AG04449 (cell line): ENCODE measurements around the gene LPP.

ENCODE experiments used
- CTCF ChIA-PET: fragments of 350-600 bp; formaldehyde crosslinking; extraction: SDS; loops from one replicate; lab custom pipeline; 2021; ENCODE audit warnings: antibody characterized with exemption; lab: Yijun Ruan, JAX
- POLR2A ChIA-PET: fragments of 400-600, 350-600 bp; formaldehyde crosslinking; extraction: SDS; loops from one replicate; lab custom pipeline; 2020; ENCODE audit warnings: antibody characterized with exemption, inconsistent platforms; lab: Yijun Ruan, JAX
- DNase-seq: peaks from one replicate; pipeline ENCODE4 v3.0.0-alpha.2; 2010; ENCODE audit warnings: low read depth, low spot score
- H3K4me3 ChIP-seq: 2 replicates; pipeline ENCODE4 v1.5.1; 2011; ENCODE audit warnings: low read depth, mild to moderate bottlenecking, control low read depth, low read length
- TF ChIP-seq, protein P1 (sequence below): IDR thresholded peaks from one replicate; pipeline ENCODE4 v1.5.1; 2011; ENCODE audit warnings: mild to moderate bottlenecking, moderate library complexity, low read length, control low read depth, inconsistent platforms; ENCODE audit not compliant: insufficient read depth; ENCODE audit errors: missing control alignments

LPP gene

DNA sequence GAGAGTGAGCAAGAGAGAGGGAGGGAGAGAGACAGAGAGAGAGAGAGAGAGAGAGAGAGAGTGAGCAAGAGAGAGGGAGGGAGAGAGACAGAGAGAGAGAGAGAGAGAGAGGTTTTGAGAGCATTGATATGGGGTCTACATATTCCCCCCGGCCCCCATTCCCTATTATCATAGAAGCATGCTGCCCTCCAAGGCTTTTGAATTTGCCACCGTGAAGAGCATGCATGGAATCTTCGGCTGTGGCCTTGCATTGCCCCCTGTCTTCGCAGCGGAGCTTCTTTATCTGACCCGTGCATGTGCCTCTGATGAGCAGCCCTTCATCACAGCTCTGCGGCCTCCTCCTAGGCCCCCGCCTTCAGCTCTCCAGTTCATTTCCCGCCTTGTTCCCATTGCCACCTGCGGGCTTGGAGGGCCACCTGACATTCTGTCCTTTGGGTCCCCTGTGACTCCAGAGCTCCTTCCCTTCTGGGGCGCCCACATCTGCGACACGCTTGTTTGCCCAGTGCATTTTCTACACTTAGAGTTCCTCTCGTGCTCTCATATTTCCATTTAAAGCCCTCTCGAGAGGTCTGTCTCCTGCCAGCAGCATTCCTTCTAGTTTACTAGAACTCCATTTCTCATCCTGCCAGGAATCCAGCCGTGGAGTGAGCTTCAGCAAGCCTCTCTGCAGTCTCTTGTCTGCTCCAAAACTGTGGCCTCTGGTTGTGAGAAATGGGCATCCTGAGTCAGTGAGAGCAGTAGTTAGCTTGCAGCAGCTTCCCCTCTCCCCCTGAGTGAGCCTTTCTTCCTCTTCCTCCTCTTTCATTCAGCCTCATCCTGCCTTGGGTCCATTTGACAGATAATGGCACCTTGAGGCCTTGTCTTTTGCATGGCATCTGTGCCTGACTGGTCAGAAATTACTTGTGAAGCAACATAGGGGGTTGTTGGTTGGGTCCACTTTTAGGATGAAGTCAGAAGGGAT, 25.3 kb downstream of the LPP start:
- DNase-seq: peak; percentile 63
- H3K4me3 ChIP-seq: no peak overlapping the region
- POLR2A ChIA-PET: no interaction called here

DNA sequence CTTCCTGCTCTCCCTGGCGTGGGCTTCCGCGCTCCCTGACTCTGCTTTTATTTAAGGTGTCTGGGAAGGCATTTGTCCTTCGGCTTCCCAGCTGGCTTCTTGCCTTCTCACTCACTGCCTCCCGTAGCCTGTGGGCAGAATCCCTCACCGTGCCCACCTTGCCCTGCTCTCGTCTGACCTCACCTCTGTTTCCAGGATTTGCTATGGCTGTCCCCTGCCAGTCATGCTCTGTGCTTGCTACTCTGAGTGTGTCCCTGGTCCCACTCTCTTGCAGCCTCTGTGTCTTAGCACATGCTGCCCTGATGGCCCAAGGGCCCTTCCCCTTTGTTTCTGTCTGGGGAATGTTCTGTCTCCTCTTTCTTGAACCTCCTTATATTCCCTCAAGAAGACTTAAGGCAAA, 26.2 kb downstream of the LPP start:
- ChIA-PET POLR2A (no interaction called here), CTCF (no interaction called here)
- TF ChIP-seq, protein P1, sequence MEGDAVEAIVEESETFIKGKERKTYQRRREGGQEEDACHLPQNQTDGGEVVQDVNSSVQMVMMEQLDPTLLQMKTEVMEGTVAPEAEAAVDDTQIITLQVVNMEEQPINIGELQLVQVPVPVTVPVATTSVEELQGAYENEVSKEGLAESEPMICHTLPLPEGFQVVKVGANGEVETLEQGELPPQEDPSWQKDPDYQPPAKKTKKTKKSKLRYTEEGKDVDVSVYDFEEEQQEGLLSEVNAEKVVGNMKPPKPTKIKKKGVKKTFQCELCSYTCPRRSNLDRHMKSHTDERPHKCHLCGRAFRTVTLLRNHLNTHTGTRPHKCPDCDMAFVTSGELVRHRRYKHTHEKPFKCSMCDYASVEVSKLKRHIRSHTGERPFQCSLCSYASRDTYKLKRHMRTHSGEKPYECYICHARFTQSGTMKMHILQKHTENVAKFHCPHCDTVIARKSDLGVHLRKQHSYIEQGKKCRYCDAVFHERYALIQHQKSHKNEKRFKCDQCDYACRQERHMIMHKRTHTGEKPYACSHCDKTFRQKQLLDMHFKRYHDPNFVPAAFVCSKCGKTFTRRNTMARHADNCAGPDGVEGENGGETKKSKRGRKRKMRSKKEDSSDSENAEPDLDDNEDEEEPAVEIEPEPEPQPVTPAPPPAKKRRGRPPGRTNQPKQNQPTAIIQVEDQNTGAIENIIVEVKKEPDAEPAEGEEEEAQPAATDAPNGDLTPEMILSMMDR: no peak
- no peak overlapping the region for H3K4me3 ChIP-seq
- no peak for DNase-seq

More for the DNA sequence above, 25.3 kb downstream of the LPP start:
- TF ChIP-seq, protein P1: no peak
- CTCF ChIA-PET: no interaction called here

DNA sequence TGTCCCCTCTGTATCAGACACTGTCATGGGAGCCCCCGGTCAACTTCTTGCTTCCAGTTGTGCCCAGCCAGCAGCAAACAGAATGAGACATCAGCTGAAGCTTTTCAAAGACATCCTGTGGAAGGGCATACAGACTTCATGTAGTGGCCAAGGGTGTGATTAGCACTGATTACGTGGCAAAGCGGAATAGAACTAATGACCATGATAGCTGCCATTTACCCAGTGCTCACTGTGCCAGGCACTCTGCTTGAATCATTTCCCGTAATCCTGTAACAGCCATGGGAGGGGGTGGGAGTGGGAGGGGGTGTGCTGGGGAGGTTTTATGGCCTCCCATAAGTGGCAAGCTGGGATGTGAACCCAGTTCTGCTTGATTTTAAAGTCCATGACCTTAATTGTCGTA, 29.5 kb downstream of the LPP start:
- no peak overlapping the region for H3K4me3 ChIP-seq
- ChIA-PET CTCF (interaction anchor here (0.9 to 2.5 kb wide), 3 partner anchors 19 to 444 kb away, joined by 3 to 5 read pairs (median 5); no protein-coding TSS in a partner anchor), POLR2A (no interaction called here)
- DNase-seq: no peak
- TF ChIP-seq, protein P1: no peak

DNA sequence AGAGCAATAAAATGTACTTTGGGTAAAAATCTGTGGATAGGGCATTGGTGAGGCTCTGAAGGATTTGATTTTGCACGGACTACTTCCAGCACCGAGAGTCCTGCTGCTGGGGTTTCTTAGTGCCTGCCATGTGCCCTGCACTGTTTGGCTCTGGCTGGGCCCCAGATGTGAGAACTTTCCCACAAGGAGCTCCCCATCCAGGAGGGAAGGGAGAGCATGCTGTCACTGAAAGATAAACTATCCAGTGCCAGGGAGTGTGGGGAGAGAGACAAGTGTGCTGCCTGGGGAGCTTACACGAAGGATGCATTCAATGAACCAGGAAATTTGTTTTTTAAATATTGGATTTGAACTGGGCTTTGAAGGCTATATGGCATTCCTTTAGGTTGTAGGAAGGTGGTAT, 30.2 kb downstream of the LPP start:
- ChIA-PET CTCF (interaction anchor here (1.0 kb wide), 1 partner anchor 444 kb away, joined by 4 read pairs; no protein-coding TSS in a partner anchor), POLR2A (no interaction called here)
- no peak for DNase-seq
- TF ChIP-seq, protein P1: no peak
- no peak overlapping the region for H3K4me3 ChIP-seq

DNA sequence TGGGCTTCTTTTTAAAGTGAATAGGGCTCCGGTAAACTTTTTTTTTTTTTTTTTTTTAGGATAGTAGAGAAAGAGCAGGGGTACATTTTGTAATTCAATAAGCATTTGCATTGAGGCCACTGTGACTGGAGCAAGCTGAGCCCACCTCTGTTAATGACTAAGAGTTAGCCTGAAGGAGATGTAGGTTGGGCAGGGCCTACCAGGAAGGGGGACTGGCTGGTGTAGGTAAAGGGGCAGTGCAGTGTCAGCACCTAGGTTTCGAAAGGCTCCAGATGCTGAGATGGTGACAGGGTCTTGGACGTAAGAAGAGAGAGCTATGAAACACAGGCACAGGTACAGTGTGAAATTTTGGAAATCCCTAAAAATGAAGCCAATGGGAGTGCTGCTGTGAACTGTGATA, 30.7 kb downstream of the LPP start:
- ChIA-PET POLR2A (no interaction called here), CTCF (interaction anchor here (1.0 kb wide), 1 partner anchor 444 kb away, joined by 4 read pairs; no protein-coding TSS in a partner anchor)
- TF ChIP-seq, protein P1: no peak
- no peak for DNase-seq
- H3K4me3 ChIP-seq: no peak overlapping the region

DNA sequence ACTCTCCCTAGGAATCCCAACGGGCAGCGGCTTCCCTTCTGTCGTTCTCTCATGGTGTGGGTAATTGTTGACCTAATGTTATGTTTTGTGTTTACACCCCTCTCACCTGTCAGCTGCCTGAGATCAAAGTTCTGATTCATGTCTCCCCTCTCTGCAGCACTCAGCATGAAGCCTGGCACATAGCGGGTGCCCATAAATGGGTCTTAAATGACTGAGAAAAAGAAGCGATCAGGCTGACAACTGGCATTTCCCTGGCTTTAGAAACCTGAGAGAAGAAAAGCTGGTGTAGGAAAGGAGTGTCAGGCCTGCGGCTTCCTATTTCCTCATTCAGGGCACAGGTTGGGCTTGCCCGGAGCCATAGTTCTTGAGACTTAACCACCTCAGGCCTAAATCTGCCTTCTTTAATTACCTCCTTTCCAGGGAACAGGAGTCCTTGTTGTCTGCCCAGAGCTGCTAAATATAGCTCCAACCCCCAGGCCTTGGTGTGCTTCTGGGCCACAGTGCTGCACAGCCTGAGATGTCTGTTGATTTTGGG, 31.8 kb downstream of the LPP start:
- CTCF ChIA-PET: interaction anchor here (1.2 kb wide), 1 partner anchor 769 kb away, joined by 3 read pairs; no protein-coding TSS in a partner anchor
- DNase-seq: no peak
- no peak overlapping the region for H3K4me3 ChIP-seq
- TF ChIP-seq, protein P1: no peak
- POLR2A ChIA-PET: no interaction called here
